ENCODE results near the gene RAB40A.

- TF ChIP-seq CTCF (IDR thresholded peaks at IDR 0.05) (no peak), POLR2A (IDR thresholded peaks at IDR 0.05) (no peak)
Measured at GRCh38 chrX:103531002-103531401, 11.7 kb upstream of the RAB40A start.

Measured in lower leg skin (tissue), 3 donors.